Mesenchymal stem cell (in vitro differentiated cells and primary cell): ENCODE results near the gene CCSER1.

Experiments
- DNase-seq: peaks from one replicate; pipeline ENCODE4 v3.0.0-alpha.2; 2013
- H2AFZ ChIP-seq: one replicate; pipeline ENCODE4 v1.6.1; 2013; ENCODE audit warnings: low read depth, mild to moderate bottlenecking, control low read depth, inconsistent platforms, low read length, moderate library complexity
- H2AK5ac ChIP-seq: 2 replicates; pipeline ENCODE4 v1.6.1; 2013; ENCODE audit warnings: low read length, moderate library complexity, mild to moderate bottlenecking, inconsistent platforms; ENCODE audit not compliant: severe bottlenecking
- H2BK120ac ChIP-seq: one replicate; pipeline ENCODE4 v1.6.1; 2013; ENCODE audit warnings: low read depth, mild to moderate bottlenecking, inconsistent platforms, low read length, moderate library complexity
- H2BK12ac ChIP-seq, 2 experiments: one replicate each; pipeline ENCODE4 v1.6.1; 2013; ENCODE audit warnings: inconsistent platforms in 2 of 2, low read length in 2 of 2, mild to moderate bottlenecking in 2 of 2, moderate library complexity in 2 of 2, control low read depth in 1 of 2
- H2BK15ac ChIP-seq: one replicate; pipeline ENCODE4 v1.6.1; 2013; ENCODE audit warnings: mild to moderate bottlenecking, low read depth, inconsistent platforms; ENCODE audit not compliant: poor library complexity, severe bottlenecking
- H2BK5ac ChIP-seq: 2 replicates; pipeline ENCODE4 v1.6.1; 2013; ENCODE audit warnings: low read depth, mild to moderate bottlenecking, low read length, control low read depth, inconsistent platforms; ENCODE audit not compliant: poor library complexity, severe bottlenecking
- H3K14ac ChIP-seq, 2 experiments: one replicate each; pipeline ENCODE4 v1.6.1; 2013; ENCODE audit warnings: inconsistent platforms in 2 of 2, low read length in 2 of 2, control low read depth in 1 of 2, mild to moderate bottlenecking in 1 of 2, moderate library complexity in 1 of 2
- H3K18ac ChIP-seq, 2 experiments: one replicate each; pipeline ENCODE4 v1.6.1; 2013; ENCODE audit warnings: inconsistent platforms in 2 of 2, low read length in 2 of 2, control low read depth in 1 of 2, low read depth in 1 of 2, mild to moderate bottlenecking in 1 of 2
- H3K23ac ChIP-seq, 2 experiments: one replicate each; pipeline ENCODE4 v1.6.1; 2013; ENCODE audit warnings: inconsistent platforms in 2 of 2, low read length in 2 of 2, mild to moderate bottlenecking in 2 of 2, moderate library complexity in 2 of 2, control low read depth in 1 of 2
- H3K27ac ChIP-seq: 2 replicates; pipeline ENCODE4 v1.5.1; 2013; ENCODE audit warnings: mild to moderate bottlenecking, moderate library complexity, low read length, control low read depth, inconsistent platforms; ENCODE audit not compliant: poor library complexity, severe bottlenecking
- H3K27me3 ChIP-seq, 2 experiments: 2 replicates each; pipeline versions ENCODE4 v1.6.1 to v1.7.0; 2013; ENCODE audit warnings: low read length in 2 of 2, mild to moderate bottlenecking in 2 of 2, moderate library complexity in 2 of 2, control low read depth in 1 of 2, inconsistent platforms in 1 of 2; ENCODE audit not compliant: control insufficient read depth in 1 of 2, insufficient read depth in 1 of 2
- H3K36me3 ChIP-seq, 2 experiments: 2 replicates each; pipeline versions ENCODE4 v1.6.1 to v1.7.0; 2013; ENCODE audit warnings: low read length in 2 of 2, control low read depth in 1 of 2, inconsistent platforms in 1 of 2, low read depth in 1 of 2, mild to moderate bottlenecking in 1 of 2; ENCODE audit not compliant: insufficient read depth in 2 of 2, control insufficient read depth in 1 of 2
- H3K4ac ChIP-seq, 2 experiments: one replicate each; pipeline ENCODE4 v1.6.1; 2013; ENCODE audit warnings: inconsistent platforms in 2 of 2, low read length in 2 of 2, mild to moderate bottlenecking in 2 of 2, moderate library complexity in 2 of 2, control low read depth in 1 of 2, low read depth in 1 of 2
- H3K4me1 ChIP-seq: 2 replicates; pipeline ENCODE4 v1.6.1; 2013; ENCODE audit warnings: low read depth, low read length, control low read depth; ENCODE audit not compliant: control insufficient read depth, insufficient read depth
- H3K4me2 ChIP-seq: 2 replicates; pipeline ENCODE4 v1.6.1; 2013; ENCODE audit warnings: low read length, mild to moderate bottlenecking, inconsistent platforms; ENCODE audit not compliant: poor library complexity, severe bottlenecking
- H3K4me3 ChIP-seq, 2 experiments: 2 replicates each; pipeline versions ENCODE4 v1.5.1 to v1.7.0; 2013; ENCODE audit warnings: low read length in 2 of 2, mild to moderate bottlenecking in 2 of 2, control low read depth in 1 of 2, low read depth in 1 of 2; ENCODE audit not compliant: insufficient read depth in 1 of 2
- H3K79me1 ChIP-seq: replicated peaks from 2 replicates; pipeline ENCODE4 v1.6.1; 2013; ENCODE audit warnings: mild to moderate bottlenecking, control low read depth, low read length, inconsistent platforms; ENCODE audit not compliant: poor library complexity, severe bottlenecking
- H3K9ac ChIP-seq: 2 replicates; pipeline ENCODE4 v1.7.0; 2013; ENCODE audit warnings: mild to moderate bottlenecking, low read length, moderate library complexity
- H3K9me3 ChIP-seq: 2 replicates; pipeline ENCODE4 v1.7.0; 2013; ENCODE audit warnings: mild to moderate bottlenecking, low read length; ENCODE audit not compliant: control insufficient read depth
- H4K8ac ChIP-seq: one replicate; pipeline ENCODE4 v1.6.1; 2013; ENCODE audit warnings: inconsistent platforms, mild to moderate bottlenecking, low read length, moderate library complexity
- H4K91ac ChIP-seq: one replicate; pipeline ENCODE4 v1.6.1; 2013; ENCODE audit warnings: mild to moderate bottlenecking, low read length, inconsistent platforms
- WGBS: methylation state at CpG from one replicate; pipeline ENCODE4 v1.1.7; 2013; ENCODE audit warnings: mixed read lengths; 5-methylcytosine and 5-hydroxymethylcytosine counted together

The CCSER1 gene

DNA sequence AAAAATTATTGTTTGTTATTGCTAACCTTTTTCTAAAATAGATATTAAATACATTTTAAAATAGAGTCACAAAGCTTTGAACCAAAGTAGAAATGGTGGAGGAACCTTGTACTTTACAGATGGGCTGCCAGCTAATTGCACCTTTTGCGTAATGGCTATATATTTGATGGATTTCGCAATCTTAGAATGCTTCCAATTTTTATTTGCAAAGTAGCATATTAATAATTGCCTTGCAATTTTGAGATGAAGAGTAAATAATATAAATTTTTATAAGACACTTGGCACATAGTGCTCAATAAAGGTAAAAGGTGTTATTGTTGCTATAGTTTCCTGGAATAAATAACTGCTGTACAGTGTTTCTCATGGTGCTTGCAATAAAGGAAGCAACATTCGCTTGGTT lies 533.5 kb downstream of the CCSER1 start:
- H3K23ac ChIP-seq = no peak overlapping the region
- H3K79me1 ChIP-seq = no peaks in the 10 kb centered on the region
- no peaks in the 10 kb centered on the region for H3K9me3 ChIP-seq
- no peak overlapping the region for H2BK12ac ChIP-seq
- H4K91ac ChIP-seq = no peak overlapping the region
- DNase-seq = no peak
- H3K27me3 ChIP-seq = no peaks in the 10 kb centered on the region
- no peaks in the 10 kb centered on the region for H3K36me3 ChIP-seq
- WGBS = 100% methylated on average over 2 of the region's 3 CpGs
- H2BK5ac ChIP-seq = no peak overlapping the region
- no peak overlapping the region for H3K9ac ChIP-seq
- H3K4me3 ChIP-seq = no peak overlapping the region
- no peak overlapping the region for H3K18ac ChIP-seq
- no peak overlapping the region for H3K27ac ChIP-seq
- no peak overlapping the region for H3K14ac ChIP-seq
- no peak overlapping the region for H2AFZ ChIP-seq
- no peak overlapping the region for H2BK120ac ChIP-seq
- no peaks in the 10 kb centered on the region for H3K4me1 ChIP-seq
- no peak overlapping the region for H3K4ac ChIP-seq
- no peak overlapping the region for H3K4me2 ChIP-seq
- H4K8ac ChIP-seq = no peak overlapping the region
- no peak overlapping the region for H2AK5ac ChIP-seq
- H2BK15ac ChIP-seq = no peak overlapping the region

DNA sequence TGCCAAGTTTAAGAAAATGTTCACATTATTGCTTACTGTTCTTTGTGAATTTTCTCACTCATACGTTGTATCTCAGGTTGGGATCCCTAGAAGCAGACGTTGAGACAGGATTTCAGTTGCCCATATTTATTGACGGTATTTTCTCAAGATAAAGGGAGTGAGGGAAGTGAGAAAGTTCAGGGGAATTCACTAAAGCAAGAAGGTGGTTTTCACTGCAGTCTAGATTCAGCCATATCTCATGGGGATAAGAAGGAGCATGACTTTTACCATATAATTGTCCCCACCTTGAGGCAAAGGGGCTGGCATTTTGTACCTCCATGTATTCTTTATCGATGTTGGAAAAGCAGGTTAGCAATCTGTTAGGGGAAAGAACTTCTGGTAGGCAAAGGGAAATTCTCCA lies 543.0 kb downstream of the CCSER1 start:
- H3K79me1 ChIP-seq = no peaks in the 10 kb centered on the region
- no peak overlapping the region for H2BK12ac ChIP-seq
- H3K23ac ChIP-seq = no peak overlapping the region
- H3K36me3 ChIP-seq = no peaks in the 10 kb centered on the region
- H2AK5ac ChIP-seq = no peak overlapping the region
- H4K91ac ChIP-seq = no peak overlapping the region
- H3K4me1 ChIP-seq = no peaks in the 10 kb centered on the region
- H2BK5ac ChIP-seq = no peak overlapping the region
- WGBS = 68% methylated on average over 4 of the region's 4 CpGs
- no peak overlapping the region for H3K4me2 ChIP-seq
- no peak overlapping the region for H3K14ac ChIP-seq
- H3K4me3 ChIP-seq = no peak overlapping the region
- H2BK15ac ChIP-seq = no peak overlapping the region
- H3K18ac ChIP-seq = no peak overlapping the region
- H3K27me3 ChIP-seq = no peaks in the 10 kb centered on the region
- H4K8ac ChIP-seq = no peak overlapping the region
- DNase-seq = no peak
- H3K27ac ChIP-seq = no peak overlapping the region
- peaks cover 18% of the 10 kb centered on the region for H3K9me3 ChIP-seq
- H2BK120ac ChIP-seq = no peak overlapping the region
- no peak overlapping the region for H2AFZ ChIP-seq
- H3K4ac ChIP-seq = no peak overlapping the region
- H3K9ac ChIP-seq = no peak overlapping the region

DNA sequence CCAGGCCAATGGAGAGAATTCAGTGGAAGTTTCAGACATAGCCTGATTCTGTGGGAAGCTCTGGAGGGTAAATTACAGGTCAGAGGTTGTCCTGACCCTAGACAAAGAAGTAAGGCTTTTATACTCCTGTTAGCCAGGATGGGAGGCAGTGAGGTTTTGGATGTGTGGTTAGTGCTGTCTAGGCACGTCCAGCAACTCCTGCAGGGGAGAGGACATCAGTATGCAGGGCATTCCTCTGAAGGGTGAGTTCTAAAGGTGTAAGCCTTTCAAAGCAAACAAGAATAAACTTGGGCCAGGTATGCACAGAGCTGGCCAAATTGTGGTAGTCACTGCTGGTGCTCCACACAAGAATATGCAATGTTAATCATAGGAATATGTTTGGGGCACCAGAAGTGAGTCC lies 562.5 kb downstream of the CCSER1 start:
- H3K4me3 ChIP-seq = no peak overlapping the region
- no peak overlapping the region for H2BK5ac ChIP-seq
- no peak overlapping the region for H3K4ac ChIP-seq
- H3K4me2 ChIP-seq = no peak overlapping the region
- no peak overlapping the region for H2BK15ac ChIP-seq
- H3K9me3 ChIP-seq = no peaks in the 10 kb centered on the region
- H3K23ac ChIP-seq = no peak overlapping the region
- 43% methylated on average over 1 of the region's 1 CpG for WGBS
- H4K91ac ChIP-seq = no peak overlapping the region
- H2BK12ac ChIP-seq = no peak overlapping the region
- H4K8ac ChIP-seq = no peak overlapping the region
- no peaks in the 10 kb centered on the region for H3K27me3 ChIP-seq
- DNase-seq = no peak
- no peak overlapping the region for H2AFZ ChIP-seq
- no peak overlapping the region for H2BK120ac ChIP-seq
- no peak overlapping the region for H3K18ac ChIP-seq
- H3K27ac ChIP-seq = no peak overlapping the region
- H3K79me1 ChIP-seq = no peaks in the 10 kb centered on the region
- H3K14ac ChIP-seq = no peak overlapping the region
- no peaks in the 10 kb centered on the region for H3K4me1 ChIP-seq
- no peak overlapping the region for H2AK5ac ChIP-seq
- H3K9ac ChIP-seq = no peak overlapping the region
- H3K36me3 ChIP-seq = no peaks in the 10 kb centered on the region

DNA sequence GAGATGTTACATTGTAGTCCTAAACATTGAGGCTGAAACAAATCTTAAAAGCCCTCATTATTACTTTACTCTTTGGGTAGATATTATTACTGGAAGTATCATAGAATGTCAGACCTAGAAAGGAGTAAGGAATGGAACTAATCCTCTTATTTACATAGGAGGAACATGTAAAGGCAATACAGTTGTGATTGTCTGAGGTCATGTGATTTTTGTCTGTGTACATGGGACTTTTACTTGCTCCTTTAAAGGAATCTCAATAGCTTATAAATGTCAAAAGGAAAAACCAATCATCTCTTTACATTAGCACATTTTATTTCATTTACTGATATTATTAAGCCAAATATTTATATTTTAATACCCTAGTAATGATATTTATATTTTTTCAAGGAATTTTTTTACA lies 568.2 kb downstream of the CCSER1 start:
- H4K8ac ChIP-seq = no peak overlapping the region
- H3K4me1 ChIP-seq = no peaks in the 10 kb centered on the region
- no peaks in the 10 kb centered on the region for H3K9me3 ChIP-seq
- no peak overlapping the region for H2BK12ac ChIP-seq
- H3K4me2 ChIP-seq = no peak overlapping the region
- no peak overlapping the region for H3K18ac ChIP-seq
- no peak overlapping the region for H3K23ac ChIP-seq
- H4K91ac ChIP-seq = no peak overlapping the region
- H3K36me3 ChIP-seq = no peaks in the 10 kb centered on the region
- H2BK15ac ChIP-seq = no peak overlapping the region
- no peaks in the 10 kb centered on the region for H3K27me3 ChIP-seq
- H2AK5ac ChIP-seq = no peak overlapping the region
- no peak for DNase-seq
- no peak overlapping the region for H3K4ac ChIP-seq
- H3K27ac ChIP-seq = no peak overlapping the region
- H3K4me3 ChIP-seq = no peak overlapping the region
- no peak overlapping the region for H3K9ac ChIP-seq
- no peak overlapping the region for H2AFZ ChIP-seq
- H2BK5ac ChIP-seq = no peak overlapping the region
- H3K14ac ChIP-seq = no peak overlapping the region
- H3K79me1 ChIP-seq = no peaks in the 10 kb centered on the region
- H2BK120ac ChIP-seq = no peak overlapping the region
